ENCODE data around the gene CACNA1B.

GRCh38 chr9:138067613-138068367 lies 190.2 kb downstream of the CACNA1B start:
- no peak for TF ChIP-seq POLR2A (IDR thresholded peaks at IDR 0.05)
- no peak for TF ChIP-seq EP300 (IDR thresholded peaks at IDR 0.05)
- no peak for TF ChIP-seq CTCF (IDR thresholded peaks at IDR 0.05)
